HL-60/S4 treated with phorbol 12-myristate 13-acetate at 8.2 ng/mL for 4 days and 3 days (cell line): ENCODE measurements around the gene MORC4.

ENCODE experiments used
- in situ Hi-C: fragments of 300-500 bp; cut with MboI; formaldehyde crosslinking; loops from 2 replicates; pipeline ENCODE4 v1.15.0; 2022; ENCODE audit warnings: low sequenced_read_pairs

The MORC4 gene

GRCh38 chrX:106912864-106913263 lies 87.1 kb downstream of the MORC4 start:
- in situ Hi-C loops, result no loop called here

DNA sequence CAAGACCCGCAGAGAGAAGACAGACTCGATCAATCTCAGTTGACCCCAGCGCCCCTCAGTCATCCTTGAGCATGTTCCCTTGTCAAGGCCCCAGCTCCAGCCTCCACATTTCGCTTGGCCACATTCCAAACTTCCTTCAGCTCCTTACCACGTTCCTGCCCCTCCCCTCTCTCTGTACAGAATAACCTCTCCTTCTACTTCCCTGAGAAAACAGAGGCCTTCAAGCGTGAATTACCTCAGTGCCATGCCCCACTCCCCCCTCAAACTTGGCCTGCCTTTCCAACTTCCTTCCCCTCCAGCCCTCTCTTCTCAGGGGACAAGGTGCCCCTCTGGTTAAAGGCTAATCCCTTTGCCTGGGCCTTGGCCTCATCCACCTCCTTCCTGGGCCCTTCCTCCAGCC lies 93.7 kb downstream of the MORC4 start:
- in situ Hi-C loops, result no loop called here

- in situ Hi-C loops, result no loop called here
Measured at GRCh38 chrX:106905064-106905708, 94.8 kb downstream of the MORC4 start.

- in situ Hi-C loops, result no loop called here
Measured at GRCh38 chrX:106903856-106904528, 96.0 kb downstream of the MORC4 start.

GRCh38 chrX:106903291-106903824 lies 96.7 kb downstream of the MORC4 start, which contains the start of gene RIPPLY1:
Gene RIPPLY1, minus strand, starts transcription at chrX:106903341. Its CDS starts 54 bp downstream, at chrX:106903287.
- in situ Hi-C loops, result no loop called here

- in situ Hi-C loops, result no loop called here
Measured at GRCh38 chrX:106902684-106903083, 97.3 kb downstream of the MORC4 start.

- in situ Hi-C loops, result no loop called here
Measured at GRCh38 chrX:106901781-106902219, 98.2 kb downstream of the MORC4 start.

DNA sequence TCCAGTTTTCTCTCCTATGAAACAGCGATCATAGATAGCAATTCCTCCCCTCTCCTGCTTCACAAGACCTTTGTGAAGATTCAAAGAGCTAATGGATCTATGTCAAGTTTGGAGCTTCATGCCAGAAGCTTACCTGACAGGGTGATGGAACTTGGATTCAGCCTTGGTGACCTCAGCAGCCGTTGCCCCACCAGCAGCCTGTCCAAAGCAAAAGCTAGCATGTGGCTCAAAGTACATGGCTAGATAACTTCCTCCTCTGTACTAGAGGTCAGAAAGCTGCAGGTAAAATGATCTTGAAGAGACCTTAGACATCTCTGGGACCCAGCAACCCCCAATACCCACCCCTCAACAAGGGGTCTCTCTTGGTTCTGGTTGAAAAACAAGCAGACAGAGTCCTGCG lies 98.7 kb downstream of the MORC4 start:
- in situ Hi-C loops, result no loop called here

DNA sequence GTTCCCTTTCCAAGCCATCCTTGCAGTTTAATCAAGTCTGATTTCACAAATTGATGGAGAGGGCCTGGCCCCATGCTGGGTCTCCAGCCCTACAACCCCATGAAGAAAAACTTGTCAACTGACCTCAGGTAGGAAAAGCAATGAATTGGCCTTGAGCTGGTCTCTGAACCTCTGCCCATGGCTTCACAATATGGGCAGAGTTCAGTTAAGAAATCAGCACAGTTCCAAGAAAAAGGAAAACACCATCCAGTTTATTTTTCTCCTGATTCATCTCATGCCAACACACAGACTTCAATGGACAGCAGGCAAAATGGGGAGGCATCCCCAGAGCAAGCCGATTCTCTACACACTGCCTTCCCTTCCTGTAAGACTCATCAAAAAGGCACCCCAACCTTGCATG lies 100.2 kb downstream of the MORC4 start:
- in situ Hi-C loops, result no loop called here

- in situ Hi-C loops, result no loop called here
Measured at GRCh38 chrX:106899276-106899675, 100.7 kb downstream of the MORC4 start.

GRCh38 chrX:106898462-106898861 lies 101.5 kb downstream of the MORC4 start:
- in situ Hi-C loops, result no loop called here

DNA sequence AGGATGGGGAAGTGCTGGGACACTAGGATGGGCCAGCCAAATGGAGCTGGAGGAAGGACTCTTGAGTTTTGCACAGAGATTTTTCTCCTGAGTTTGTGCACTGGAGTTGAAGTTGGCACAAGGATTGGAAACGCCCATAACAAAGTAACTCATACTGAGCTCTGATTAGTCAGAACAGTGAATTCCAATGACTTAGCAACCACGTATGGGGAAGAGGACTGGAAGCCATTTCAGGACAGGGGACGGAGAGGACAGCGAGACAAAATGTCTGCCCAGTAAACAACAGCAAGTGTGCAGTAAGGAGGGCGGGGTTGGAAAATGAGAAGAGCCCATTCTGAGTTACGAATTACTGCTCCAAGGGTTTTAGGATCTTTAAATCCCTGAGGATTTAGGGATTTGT lies 102.8 kb downstream of the MORC4 start:
- in situ Hi-C loops, result no loop called here

DNA sequence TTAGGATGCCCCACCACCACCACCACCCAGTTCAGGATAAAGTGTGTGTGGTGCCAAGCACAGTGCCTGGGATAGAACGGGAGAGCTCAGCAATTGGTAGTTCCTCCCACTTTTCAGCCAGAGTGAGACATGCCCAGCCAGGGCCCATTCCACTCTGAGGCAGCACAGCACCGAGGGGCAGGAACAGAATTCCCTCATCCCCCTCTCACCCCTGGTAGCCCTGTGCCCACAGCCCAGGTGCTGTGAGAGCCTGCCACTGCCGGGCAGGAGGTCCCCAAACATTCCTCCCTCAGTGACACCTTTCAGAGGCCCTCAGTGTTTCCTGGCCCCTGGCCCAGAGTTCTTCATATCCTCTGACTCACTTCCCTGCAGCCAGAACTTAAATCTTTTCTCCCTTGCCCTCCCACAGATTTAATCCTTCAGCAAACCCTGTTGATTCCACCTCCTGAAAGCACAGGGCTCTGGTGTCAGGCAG lies 105.0 kb downstream of the MORC4 start:
- in situ Hi-C loops, result no loop called here

DNA sequence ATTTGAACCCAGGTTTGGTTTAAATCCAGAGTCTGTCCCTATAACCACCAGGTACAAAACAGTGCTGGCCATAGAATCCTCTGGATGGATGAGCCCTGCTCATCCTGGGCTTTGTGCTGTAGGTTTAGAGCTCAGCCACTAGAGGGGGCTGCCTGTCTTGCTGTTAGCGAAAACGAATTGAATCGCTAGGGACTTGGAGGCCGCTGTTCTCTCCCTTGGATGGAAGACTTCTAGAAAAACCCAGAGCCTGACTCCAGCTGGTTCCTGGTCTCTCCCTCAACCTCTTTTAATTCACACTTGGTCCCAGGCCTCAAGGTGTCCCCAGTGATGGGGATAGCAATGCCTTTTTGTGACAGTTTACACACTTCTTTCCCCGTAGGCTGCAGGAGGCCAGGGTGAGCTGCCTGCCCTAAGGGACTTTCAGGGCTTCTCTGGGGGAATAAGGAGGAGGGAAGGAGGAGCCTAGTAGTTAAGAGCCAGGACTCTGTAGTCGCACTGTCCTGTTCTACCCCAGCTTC lies 105.6 kb downstream of the MORC4 start:
- in situ Hi-C loops, result no loop called here

DNA sequence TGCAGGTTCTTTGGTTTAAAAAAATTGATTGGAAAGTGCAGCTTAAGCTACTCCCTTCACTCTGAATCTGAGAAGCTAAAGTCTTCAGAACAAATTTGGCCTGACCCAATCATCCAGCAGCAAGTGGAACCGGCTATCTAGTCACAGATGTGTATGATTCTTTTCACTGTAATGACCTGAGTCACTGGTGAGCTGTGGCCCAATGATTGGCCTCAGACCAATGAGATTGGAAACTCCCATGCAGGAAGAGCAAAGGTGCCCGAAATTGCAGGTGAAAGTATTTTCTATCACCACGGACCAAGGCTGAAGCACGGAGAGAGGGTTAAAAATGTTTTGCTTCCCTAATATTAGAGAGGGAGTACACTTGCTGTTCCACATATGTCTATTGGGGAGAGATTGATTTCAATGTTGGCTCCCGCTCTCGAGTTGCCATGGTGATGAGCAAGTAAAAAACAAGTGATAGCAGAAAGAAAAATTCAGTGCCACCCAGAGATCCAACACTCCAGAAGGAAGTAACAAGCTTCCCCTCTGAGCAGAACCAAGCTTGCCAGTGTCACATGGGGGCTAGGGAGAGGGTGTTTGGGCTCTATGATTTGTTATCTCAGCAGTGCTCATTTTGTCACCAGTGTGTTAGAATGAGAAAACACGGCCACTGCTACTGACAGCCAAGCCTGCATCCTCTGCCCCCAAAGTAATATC lies 108.1 kb downstream of the MORC4 start:
- in situ Hi-C loops, result no loop called here
